GM21576 (cell line): Measurements from ENCODE around the gene FAT1.

ENCODE experiments used
- ATAC-seq: cut with Tn5 transposase; IDR thresholded peaks from one replicate; pipeline ENCODE4 v1.9.1; 2021; ENCODE audit warnings: mild to moderate bottlenecking, moderate library complexity; ENCODE audit not compliant: unreplicated experiment

FAT1 gene

DNA sequence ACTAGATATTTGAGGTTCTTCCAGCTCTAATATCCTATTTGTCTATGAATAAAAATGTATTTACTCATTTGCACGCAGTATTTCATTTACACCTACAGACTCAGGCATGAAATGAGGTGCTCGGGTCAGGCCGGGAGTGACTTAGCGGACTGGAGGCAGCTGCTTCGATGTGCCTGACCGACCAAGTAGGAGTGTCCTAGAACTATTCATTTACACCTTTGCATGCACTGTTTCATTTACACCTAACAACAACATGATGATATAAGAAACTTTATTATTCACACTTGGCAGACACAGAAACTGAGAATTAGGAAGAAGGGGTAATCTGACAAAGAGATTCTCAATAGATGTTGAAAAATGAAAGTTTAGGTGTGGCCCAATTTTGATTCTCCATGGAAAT, 28.7 kb upstream of the FAT1 start:
- no peak for ATAC-seq

GRCh38 chr4:186749611-186750281, 26.1 kb upstream of the FAT1 start:
- ATAC-seq, result no peak

DNA sequence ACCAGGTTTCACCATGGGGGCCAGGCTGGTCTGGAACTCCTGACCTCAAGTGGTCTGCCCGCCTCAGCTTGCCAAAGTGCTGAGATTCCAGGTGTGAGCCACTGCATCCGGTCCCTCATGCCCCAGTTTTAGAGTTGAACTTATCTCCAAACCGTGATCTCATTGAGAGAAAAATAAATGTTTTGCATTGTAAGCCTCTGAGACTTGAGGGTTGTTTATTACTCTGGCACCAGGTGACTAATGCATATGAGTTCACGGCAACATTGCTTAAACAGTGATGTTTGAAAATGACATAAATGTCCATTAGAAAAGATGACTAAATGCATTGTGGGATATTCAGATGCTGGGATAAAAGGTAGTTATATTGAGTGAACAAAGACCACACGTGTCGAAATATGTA, 22.9 kb upstream of the FAT1 start:
- ATAC-seq, result no peak

DNA sequence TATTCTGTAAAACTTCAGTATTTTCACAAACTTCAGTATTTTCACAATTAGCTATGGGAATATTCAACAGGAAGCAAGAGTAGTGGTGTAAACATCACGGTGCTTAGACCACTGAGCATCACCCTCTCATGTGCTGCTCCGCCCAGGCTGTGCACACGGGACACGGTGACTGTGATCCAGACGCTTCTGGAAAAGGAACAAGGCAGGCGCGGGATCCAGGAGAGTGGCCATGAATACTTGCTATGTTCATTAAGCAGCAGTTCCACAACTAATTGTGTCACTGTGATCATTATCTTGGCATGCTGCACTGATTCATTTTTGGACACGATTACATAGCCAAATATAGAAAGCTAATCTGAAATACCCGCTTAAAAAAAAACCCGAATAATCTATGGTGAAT, 19.6 kb upstream of the FAT1 start:
- no peak for ATAC-seq

GRCh38 chr4:186740822-186741221, 17.2 kb upstream of the FAT1 start:
- no peak for ATAC-seq

GRCh38 chr4:186739802-186740434, 16.3 kb upstream of the FAT1 start:
- ATAC-seq, result no peak

DNA sequence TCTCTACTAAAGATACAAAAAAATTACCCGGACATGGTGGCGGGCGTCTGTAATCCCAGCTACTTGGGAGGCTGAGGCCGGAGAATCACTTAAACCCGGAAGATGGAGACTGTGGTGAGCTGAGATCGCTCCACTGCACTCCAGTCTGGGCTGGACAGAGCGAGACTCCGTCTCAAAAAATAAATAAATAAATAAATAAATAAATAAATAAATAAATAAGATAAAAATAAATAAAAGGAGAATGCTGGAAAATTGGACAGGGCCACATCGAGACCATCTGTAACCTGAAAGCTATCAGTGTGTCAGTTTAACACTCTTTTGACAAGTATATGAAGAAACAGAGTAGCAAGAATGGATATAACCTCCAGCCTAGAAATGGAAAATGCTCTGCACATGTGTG, 15.7 kb upstream of the FAT1 start:
- ATAC-seq, result no peak

- no peak for ATAC-seq
Observed at GRCh38 chr4:186738421-186738820, 14.8 kb upstream of the FAT1 start.

- ATAC-seq, result no peak
Observed at GRCh38 chr4:186737427-186737826, 13.8 kb upstream of the FAT1 start.

DNA sequence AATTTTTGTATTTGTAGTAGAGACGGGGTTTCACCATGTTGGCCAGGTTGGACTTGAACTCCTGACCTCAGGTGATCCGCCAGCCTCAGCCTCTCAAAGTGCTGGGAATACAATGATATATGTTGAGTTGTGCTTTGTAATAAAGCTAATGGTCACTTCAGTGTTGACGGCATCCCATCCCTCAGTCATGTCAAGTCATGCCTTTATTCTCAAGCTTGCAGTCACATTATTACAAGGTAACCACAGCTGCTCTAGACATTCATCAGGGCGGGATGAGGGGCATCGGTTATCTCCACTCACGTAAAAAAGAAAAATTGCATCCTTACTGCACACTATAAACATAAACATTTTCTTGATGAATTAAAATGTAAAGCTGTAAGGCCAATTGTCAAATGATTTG, 12.8 kb upstream of the FAT1 start:
- no peak for ATAC-seq

DNA sequence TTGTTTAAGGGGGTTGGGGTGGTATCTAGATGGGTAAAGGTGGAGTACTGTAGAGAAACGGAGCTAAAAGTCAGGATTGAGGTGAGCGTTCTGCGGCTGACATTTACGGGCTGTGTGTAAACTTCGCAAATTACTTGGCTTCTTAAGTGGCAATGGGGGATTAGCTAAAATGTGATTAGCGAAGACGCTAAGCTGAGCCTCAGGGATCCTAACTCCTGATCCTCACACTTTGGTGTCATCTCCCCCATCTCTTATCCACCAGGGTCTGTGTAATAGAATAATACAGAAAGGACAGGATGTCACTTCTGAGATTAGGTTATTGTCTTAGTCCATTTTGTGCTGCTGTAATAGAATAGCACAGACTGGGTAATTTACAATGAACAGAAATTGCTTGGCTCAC, 10.6 kb upstream of the FAT1 start:
- ATAC-seq, result no peak

- ATAC-seq, result no peak
Observed at GRCh38 chr4:186733778-186734177, 10.1 kb upstream of the FAT1 start.

- no peak for ATAC-seq
Observed at GRCh38 chr4:186730621-186731020, 7.0 kb upstream of the FAT1 start.

GRCh38 chr4:186729856-186730255, 6.2 kb upstream of the FAT1 start:
- no peak for ATAC-seq

GRCh38 chr4:186728631-186729271, 5.1 kb upstream of the FAT1 start:
- no peak for ATAC-seq

DNA sequence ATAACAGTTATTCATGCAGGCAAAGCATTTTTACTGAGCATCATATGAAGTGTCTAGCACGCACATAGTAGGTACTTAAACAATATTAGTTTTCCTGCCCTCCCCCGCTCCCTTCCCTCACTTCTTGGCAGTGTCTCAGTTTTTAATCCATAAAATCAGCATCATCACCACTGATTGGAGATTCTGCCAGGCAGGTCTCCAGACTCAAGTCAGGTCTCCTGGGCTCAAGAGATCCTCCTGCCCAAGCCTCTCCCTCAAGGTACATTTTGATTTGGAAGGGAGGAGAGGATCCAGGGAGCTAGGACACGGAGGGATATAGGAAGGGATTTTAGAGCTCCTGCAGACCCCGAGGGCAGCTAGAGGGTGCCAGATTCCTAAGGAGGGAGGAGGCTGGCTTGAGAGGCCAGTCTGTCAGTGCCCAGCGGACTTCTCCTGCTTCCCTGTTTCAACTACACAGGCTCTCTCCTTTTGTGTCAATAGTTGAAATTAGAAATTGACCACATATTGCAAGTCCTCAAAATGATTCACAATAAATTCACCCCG, 4.4 kb upstream of the FAT1 start:
- no peak for ATAC-seq

- no peak for ATAC-seq
Observed at GRCh38 chr4:186727169-186727976, 3.7 kb upstream of the FAT1 start.

DNA sequence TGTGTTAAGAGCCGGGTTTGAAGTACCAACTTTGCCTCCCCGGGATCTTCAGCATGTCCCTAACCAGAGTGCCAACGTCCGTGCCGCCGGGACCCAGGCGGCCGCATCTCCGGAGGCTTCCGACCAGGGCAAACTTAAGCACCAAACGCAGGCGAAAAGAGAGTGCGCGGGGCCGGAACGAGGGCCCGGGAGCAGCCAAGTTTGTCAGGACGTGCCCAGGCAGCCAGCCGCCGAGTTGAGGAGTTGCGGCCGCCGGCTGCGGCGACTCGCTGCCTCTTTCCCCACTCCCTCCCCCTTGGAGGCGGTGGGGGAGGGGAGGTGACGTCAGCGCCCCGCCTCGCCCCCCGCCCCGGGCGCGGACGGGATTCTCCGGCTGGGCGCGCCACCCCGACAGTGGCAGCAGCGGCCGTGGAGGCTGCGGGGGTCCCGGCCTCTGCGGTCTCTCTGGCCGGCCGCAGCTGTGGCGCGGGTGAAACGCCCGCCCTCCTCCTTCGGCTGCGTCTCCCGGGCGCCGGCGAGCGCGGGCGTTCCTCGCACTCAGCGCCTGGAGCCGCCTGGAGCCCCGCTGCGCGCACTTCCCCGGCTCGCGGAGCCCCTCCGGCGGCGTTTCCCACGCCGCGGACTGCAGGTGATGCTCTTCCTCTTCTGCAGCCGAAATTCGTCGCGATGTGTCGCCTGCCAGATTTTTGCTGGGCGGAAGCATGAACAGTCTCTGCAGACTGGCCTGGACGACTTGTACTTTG, 2.9 kb upstream of the FAT1 start:
- ATAC-seq, result no peak

- no peak for ATAC-seq
Observed at GRCh38 chr4:186725469-186726425, 2.1 kb upstream of the FAT1 start.
